K562 (cell line): ENCODE results near the gene ARHGEF33.

Experiments
- CBX2 ChIP-seq: fragments of 200-600 bp; sonication (generic); IDR thresholded peaks from one replicate; pipeline ENCODE4 v1.6.1; 2012; ENCODE audit warnings: mild to moderate bottlenecking, low read length, inconsistent platforms; ENCODE audit not compliant: insufficient read depth, poor library complexity, severe bottlenecking
- CREM ChIP-seq: IDR thresholded peaks from 2 replicates; pipeline ENCODE4 v1.6.1; 2014; ENCODE audit warnings: antibody characterized with exemption, low read depth
- CTCF ChIP-seq, 3 experiments: IDR thresholded peaks in 2 of 3; conservative IDR thresholded peaks in 1 of 3; 2 replicates each; pipeline ENCODE4 v1.5.1; 2011 to 2012; ENCODE audit warnings: low read length in 3 of 3, mild to moderate bottlenecking in 3 of 3, control low read depth in 2 of 3, improper control_type of control experiment in 1 of 3, inconsistent platforms in 1 of 3, low read depth in 1 of 3, mixed read lengths in 1 of 3, moderate library complexity in 1 of 3; ENCODE audit not compliant: insufficient read depth in 2 of 3
- KLF16 ChIP-seq: IDR thresholded peaks from 2 replicates; pipeline ENCODE4 v1.6.1; 2016; ENCODE audit warnings: antibody characterized with exemption
- MBD1 ChIP-seq: fragments of 250-450 bp; sonication (Bioruptor Pico); IDR thresholded peaks from 2 replicates; pipeline ENCODE4 v1.8.0; 2022; ENCODE audit warnings: inconsistent platforms
- NR2F6 ChIP-seq: fragments of 450-650 bp; formaldehyde crosslinking; IDR thresholded peaks from 2 replicates; pipeline ENCODE4 v1.4.0; 2020; ENCODE audit warnings: mild to moderate bottlenecking
- POLR2A ChIP-seq: fragments of 450-650 bp; conservative IDR thresholded peaks from 2 replicates; pipeline ENCODE4 v1.6.1; 2016
- RAD21 ChIP-seq, 2 experiments: fragments of 250-450 bp in 1 of 2; fragments of 450-650 bp in 1 of 2; sonication (Bioruptor Pico) in 1 of 2; formaldehyde crosslinking in 1 of 2; IDR thresholded peaks in 1 of 2; conservative IDR thresholded peaks in 1 of 2; 2 replicates each; pipeline versions ENCODE4 v1.4.0 to v1.8.0; 2020 to 2022; ENCODE audit warnings: mild to moderate bottlenecking in 2 of 2, moderate library complexity in 1 of 2
- ZNF75A ChIP-seq: fragments of 450-650 bp; formaldehyde crosslinking; IDR thresholded peaks from 2 replicates; pipeline ENCODE4 v1.4.0; 2020; ENCODE audit warnings: mild to moderate bottlenecking
- TF ChIP-seq, protein P1 (sequence below): sonication (generic); formaldehyde crosslinking; IDR thresholded peaks from 2 replicates; pipeline ENCODE4 v1.4.0; 2020; ENCODE audit warnings: mild to moderate bottlenecking, missing genetic modification reagents
- TF ChIP-seq, protein P2 (sequence below): fragments of 450-650 bp; IDR thresholded peaks from 2 replicates; pipeline ENCODE4 v1.6.1; 2016; ENCODE audit warnings: antibody characterized with exemption

GRCh38 chr2:38862476-38862875 lies 27.2 kb upstream of the ARHGEF33 start:
- TF ChIP-seq KLF16 (no peak), NR2F6 (no peak), RAD21 (CRISPR knock-in tag; conservative IDR thresholded peaks at IDR 0.05 in 1 of 2, IDR thresholded peaks at IDR 0.05 in 1 of 2) (no peak), CTCF (IDR thresholded peaks at IDR 0.05 in 2 of 3, conservative IDR thresholded peaks at IDR 0.05 in 1 of 3; ENCODE audit: insufficient read depth in 2 of 3, low read depth in 1 of 3, low read length in 3 of 3) (no peak), CREM (no peak), ZNF75A (CRISPR knock-in tag) (no peak), CBX2 (no peak), POLR2A (no peak), MBD1 (CRISPR knock-in tag) (no peak)
- TF ChIP-seq, protein P1, sequence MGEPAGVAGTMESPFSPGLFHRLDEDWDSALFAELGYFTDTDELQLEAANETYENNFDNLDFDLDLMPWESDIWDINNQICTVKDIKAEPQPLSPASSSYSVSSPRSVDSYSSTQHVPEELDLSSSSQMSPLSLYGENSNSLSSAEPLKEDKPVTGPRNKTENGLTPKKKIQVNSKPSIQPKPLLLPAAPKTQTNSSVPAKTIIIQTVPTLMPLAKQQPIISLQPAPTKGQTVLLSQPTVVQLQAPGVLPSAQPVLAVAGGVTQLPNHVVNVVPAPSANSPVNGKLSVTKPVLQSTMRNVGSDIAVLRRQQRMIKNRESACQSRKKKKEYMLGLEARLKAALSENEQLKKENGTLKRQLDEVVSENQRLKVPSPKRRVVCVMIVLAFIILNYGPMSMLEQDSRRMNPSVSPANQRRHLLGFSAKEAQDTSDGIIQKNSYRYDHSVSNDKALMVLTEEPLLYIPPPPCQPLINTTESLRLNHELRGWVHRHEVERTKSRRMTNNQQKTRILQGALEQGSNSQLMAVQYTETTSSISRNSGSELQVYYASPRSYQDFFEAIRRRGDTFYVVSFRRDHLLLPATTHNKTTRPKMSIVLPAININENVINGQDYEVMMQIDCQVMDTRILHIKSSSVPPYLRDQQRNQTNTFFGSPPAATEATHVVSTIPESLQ (CRISPR knock-in tag) = no peak
- TF ChIP-seq, protein P2, sequence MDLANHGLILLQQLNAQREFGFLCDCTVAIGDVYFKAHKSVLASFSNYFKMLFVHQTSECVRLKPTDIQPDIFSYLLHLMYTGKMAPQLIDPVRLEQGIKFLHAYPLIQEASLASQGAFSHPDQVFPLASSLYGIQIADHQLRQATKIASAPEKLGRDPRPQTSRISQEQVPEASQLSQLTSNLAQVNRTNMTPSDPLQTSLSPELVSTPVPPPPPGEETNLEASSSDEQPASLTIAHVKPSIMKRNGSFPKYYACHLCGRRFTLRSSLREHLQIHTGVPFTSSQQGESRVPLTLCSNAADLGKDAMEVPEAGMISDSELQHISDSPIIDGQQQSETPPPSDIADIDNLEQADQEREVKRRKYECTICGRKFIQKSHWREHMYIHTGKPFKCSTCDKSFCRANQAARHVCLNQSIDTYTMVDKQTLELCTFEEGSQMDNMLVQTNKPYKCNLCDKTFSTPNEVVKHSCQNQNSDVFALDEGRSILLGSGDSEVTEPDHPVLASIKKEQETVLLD = no peak
